HG03139 (cell line): ENCODE data around the gene ALCAM.
"Not testable (repeated sequence)": the region's sequence is repeated elsewhere in the genome, so short reads cannot be mapped to it uniquely, and the experiment has no call there.

ENCODE experiments used
- ATAC-seq: cut with Tn5 transposase; IDR thresholded peaks from one replicate; pipeline ENCODE4 v1.9.1; 2021; ENCODE audit not compliant: unreplicated experiment

Gene ALCAM

DNA sequence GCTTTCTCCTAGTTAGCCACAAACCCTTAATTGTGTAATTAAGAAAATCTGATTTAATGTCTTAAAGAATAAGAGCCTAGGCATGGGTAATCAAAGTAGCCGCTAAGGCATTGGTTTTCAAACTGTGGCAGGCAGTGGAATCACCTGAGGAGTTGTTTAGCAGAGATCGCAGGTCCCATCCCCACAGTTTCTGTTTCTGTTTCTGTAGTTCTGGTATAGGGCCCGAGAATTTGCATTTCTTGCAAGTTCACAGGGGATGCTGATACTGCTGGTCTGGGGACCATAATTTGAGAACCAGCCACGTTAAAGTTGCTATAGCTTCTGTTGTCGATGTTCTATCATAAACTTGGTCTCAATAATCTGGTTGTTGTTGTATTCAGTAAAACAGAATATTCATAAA is 204.3 kb downstream of the ALCAM start:
- ATAC-seq = no peak

- ATAC-seq = no peak
Measured at GRCh38 chr3:105572501-105572900, 205.8 kb downstream of the ALCAM start.

GRCh38 chr3:105579439-105579838 is 212.7 kb downstream of the ALCAM start:
- ATAC-seq = no peak

GRCh38 chr3:105580296-105580965 is 213.7 kb downstream of the ALCAM start:
- no peak for ATAC-seq

GRCh38 chr3:105582015-105582414 is 215.3 kb downstream of the ALCAM start:
- no peak for ATAC-seq

DNA sequence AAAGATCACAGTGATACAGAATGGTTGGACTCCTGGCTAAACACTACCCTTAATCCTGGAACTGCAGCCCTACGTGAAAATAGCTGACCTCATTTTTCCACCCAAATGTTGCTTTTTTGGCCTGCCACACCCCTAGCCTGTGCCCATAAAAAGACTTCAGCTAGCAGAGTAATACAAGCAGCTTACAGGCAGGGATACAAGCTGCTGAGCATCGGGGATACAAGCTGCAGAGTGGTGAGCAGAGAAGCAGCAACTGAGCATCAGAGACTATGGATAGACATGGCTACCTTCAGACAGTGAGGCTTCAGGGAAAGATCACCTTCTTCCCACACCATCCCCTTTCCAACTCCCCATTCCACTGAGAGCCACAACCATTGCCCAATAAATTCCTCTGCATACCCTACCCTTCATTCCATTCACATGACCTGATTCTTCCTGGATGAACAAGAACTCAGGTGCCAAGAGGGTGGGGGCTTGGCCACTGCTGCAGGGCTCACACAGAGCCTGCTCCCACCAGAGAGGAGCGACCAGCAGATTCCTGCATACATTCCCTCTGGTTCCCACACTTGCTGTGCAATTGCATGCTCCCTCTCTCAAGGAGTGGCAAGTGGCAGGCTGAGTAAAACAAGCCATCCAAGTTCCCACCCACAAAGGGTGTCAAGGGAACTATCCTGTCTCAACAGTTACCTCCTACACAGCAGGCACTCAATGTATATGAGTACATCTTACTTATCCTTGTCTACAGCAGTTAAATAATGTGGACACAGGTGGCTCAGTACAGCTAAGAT is 217.5 kb downstream of the ALCAM start:
- ATAC-seq = no peak

DNA sequence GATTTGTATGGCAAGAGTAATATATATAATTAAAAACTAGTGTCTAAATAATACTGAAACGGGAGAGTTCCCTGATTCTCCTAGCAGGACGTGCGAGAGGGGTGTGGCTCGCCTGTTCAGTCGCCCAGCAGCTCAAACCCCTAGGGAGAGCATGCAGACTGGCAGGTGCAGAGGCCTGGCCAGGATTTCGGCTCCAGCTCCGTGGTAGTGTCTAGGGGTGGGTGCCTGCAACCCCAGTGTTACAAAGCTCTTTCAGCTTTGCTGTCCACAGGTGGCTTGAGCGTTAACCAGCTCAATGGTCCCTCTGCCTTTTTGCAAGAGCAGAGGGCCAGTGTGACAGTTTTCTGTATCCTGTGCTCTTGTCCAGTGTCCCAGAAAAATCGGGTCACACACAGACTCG is 226.6 kb downstream of the ALCAM start:
- ATAC-seq = no peak

- ATAC-seq = no peak
Measured at GRCh38 chr3:105594219-105594618, 227.5 kb downstream of the ALCAM start.

GRCh38 chr3:105598042-105598796 is 231.5 kb downstream of the ALCAM start:
- no peak for ATAC-seq

- no peak for ATAC-seq
Measured at GRCh38 chr3:105599350-105599749, 232.6 kb downstream of the ALCAM start.

DNA sequence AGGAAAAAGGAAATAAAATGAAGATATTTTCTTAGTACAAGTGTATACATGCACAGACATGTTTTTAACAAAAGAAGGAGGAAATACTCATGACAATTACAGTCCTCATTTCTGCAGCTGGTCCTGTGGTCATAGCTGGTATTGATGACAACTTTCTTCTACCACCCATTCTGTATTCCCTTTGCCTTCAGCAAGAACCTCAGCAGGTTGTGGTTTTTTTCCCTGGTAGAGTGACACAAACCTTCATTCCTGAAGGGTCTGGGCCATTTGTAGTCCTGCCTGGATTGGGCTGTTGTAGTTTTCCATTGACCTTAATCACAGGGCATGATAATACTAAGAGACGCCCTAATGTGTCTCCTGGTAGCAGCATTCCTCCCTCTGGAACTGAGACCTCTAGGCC is 235.0 kb downstream of the ALCAM start:
- not testable (repeated sequence) for ATAC-seq

- not testable (repeated sequence) for ATAC-seq
Measured at GRCh38 chr3:105602286-105602685, 235.6 kb downstream of the ALCAM start.

DNA sequence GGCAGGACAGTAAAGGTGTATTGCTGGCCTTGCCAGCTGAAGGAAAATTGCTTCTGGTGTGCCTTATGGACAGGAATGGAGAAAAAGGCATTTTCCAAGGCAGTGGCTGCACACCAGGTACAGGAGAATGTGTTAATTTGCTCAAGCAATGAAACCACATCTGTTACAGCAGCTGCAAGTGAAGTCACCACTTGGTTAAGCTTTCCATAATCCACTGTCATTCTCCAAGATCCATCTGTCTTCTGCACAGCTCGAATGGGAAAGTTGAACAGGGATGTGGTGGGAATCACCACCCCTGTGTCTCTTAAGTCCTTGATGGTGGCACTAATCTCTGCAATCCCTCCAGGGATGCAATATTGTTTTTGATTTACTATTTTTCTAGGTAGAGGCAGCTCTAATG is 236.8 kb downstream of the ALCAM start:
- not testable (repeated sequence) for ATAC-seq

DNA sequence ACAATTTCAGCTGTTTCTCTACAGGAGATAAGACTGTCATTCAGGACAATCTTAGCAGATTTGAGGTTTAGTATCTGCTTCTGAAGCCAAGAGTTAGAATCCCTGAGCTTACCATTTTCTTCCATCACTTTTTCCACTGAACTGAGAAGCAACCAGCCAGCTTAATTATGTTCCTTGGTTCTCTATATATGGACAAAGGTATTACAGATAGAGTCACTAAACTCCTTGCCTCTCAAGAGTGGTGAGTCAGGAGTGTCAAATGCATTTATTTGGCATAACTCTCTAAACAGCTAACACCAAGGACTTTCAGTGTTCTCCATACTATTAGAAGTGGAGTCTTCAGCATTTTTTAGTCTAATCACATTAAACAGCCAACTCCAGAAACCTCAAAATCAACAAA is 239.3 kb downstream of the ALCAM start:
- ATAC-seq = no peak

DNA sequence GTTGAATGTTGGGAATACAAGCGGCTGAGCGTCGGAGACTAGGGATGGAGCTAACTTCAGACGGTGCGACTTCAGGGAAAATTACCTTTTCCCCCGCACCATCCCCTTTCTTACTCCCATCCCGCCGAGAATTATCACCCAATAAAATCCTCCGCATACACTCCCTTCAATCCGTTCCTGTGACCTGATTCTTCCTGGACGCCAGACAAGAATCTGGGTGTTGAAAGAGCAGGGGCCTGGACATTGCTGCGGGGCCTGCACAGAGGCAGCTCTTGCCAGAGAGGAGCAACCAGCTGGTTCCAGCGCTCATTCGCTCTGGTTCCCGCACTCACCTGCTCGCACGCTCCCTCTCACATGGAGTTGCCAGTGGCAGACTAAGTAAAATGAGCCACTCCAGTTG is 241.9 kb downstream of the ALCAM start:
- ATAC-seq = no peak

DNA sequence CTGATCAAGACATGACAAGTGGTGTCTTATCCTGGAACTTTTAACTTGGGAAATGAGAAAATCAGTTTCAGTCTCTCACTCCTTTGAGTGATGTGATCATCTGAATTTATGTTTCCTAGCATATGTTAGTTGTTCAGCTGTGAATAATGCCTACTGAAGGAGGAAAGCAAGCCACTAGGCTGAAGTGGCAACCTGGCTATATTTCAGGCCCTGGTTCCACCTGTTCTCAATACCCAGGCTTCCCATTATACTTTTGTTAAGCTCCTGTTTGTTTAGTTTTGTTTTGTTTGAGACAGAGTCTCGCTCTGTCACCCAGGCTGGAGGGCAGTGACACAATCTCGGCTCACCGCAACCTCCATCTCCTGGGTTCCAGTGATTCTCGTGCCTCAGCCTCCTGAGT is 243.8 kb downstream of the ALCAM start:
- no peak for ATAC-seq

DNA sequence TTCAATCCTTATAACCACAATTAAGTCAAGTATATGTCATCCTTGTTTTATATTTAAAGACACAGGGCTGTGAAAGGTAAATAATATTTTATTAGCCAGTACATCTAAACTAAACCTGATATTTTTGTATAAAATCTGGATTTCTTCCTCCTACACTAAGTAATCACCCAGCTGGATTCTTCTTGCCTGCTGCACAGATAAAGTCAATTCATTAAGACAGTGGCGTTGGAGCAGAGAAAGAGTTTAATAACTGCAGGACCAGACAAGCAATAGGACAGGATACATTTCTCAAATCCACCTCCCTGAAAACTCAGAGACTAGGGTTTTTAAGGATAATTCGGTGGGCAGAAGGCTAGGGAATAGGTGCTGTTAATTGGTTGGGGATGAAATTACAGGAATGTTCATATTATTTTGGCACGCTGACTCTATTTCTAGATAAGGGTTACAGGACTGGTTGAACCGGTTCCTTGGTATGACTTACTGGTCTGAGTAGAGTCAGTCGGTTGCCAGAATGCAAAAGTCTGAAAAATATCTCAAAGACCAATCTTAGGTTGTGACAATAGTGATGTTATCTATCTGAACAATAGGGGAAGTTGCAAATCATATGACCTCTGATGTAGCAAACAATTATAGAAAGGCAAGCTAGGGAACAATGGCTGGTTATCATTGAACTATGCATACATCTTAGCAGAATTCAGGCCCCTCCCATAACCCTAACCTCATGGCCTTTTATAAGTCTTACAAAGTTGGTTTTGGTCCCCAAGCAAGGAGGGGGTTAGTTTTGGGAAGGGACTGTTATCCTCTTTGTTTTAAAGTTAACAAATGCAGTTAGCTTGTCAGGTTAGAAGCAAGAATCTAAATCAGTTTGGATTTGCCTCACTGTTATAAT is 244.8 kb downstream of the ALCAM start:
- no peak for ATAC-seq

DNA sequence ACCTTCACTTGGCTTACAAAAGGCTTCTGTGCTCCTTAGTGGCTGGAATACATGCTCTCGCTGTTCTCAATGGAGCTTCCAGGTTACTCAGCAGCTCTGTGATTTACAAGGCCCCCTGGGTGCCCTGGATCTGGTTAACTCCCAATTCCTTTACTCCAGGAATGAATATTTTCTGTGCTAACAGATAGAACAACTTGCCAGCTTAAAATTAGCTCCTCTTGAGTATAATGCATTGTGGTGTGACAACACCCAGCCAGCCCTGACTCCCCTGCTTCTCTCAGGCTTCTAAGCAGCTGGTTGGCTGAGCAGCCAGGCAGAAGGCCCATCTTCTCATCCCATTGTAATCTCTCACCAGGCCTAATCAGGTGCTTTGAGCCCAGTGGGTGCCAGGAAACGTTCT is 246.4 kb downstream of the ALCAM start:
- no peak for ATAC-seq

- no peak for ATAC-seq
Measured at GRCh38 chr3:105614288-105615030, 247.8 kb downstream of the ALCAM start.

DNA sequence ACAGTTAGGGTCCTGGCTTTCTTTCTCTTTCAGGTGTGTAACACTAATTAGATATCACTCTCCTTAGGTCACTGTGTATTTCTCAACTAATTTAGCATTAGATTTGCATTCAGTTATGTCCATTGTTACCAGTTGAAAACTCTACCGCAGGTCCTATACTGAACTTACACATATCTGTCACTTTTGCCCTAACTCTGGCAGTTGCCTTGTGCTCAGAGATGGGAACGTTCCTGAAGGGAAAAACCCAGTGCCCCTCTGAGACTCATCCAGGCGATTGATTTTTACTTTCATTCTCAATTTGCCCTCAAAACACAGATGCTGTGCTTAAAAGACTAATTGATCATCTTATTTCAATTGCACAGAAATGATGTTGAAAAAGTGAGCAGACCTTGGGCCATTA is 249.1 kb downstream of the ALCAM start:
- no peak for ATAC-seq
